SJCRH30 (cell line): ENCODE results near the gene HHLA2. TPM values are rescaled to one million over a fixed set of nuclear protein-coding genes. Genes with fewer than 3 reads are reported as not detected.

Experiments used
- DNase-seq, 2 experiments: peaks; one replicate each; pipeline ENCODE4 v3.0.0-alpha.2; 2015 to 2020
- H3K27ac ChIP-seq: fragments of 250-450 bp; sonication (Bioruptor Pico); 2 replicates; pipeline ENCODE4 v1.5.1; 2020; ENCODE audit warnings: mild to moderate bottlenecking, moderate library complexity
- H3K27me3 ChIP-seq: fragments of 250-450 bp; sonication (Bioruptor Pico); 2 replicates; pipeline ENCODE4 v1.5.1; 2020; ENCODE audit warnings: mild to moderate bottlenecking, moderate library complexity
- H3K36me3 ChIP-seq: fragments of 250-450 bp; sonication (Bioruptor Pico); 2 replicates; pipeline ENCODE4 v1.5.1; 2020; ENCODE audit warnings: mild to moderate bottlenecking, moderate library complexity
- H3K4me1 ChIP-seq: fragments of 250-450 bp; sonication (Bioruptor Pico); 2 replicates; pipeline ENCODE4 v1.5.1; 2020; ENCODE audit warnings: mild to moderate bottlenecking, moderate library complexity
- H3K4me3 ChIP-seq: fragments of 250-450 bp; sonication (Bioruptor Pico); 2 replicates; pipeline ENCODE4 v1.5.1; 2020; ENCODE audit warnings: mild to moderate bottlenecking, moderate library complexity
- H3K9me3 ChIP-seq: fragments of 250-450 bp; sonication (Bioruptor Pico); replicated peaks from 2 replicates; pipeline ENCODE4 v1.5.1; 2020; ENCODE audit warnings: mild to moderate bottlenecking, moderate library complexity
- total RNA-seq: library from RNA; depleted of rRNA; stranded (reverse); fragments of >200 nt; shearing (Covaris generic); gene quantifications from 2 replicates; pipeline ENCODE4 v1.2.3, GENCODE V29; 2014; rRNA removed

Gene HHLA2
- total RNA-seq, 1 experiment from 2014 or later: not detected

DNA sequence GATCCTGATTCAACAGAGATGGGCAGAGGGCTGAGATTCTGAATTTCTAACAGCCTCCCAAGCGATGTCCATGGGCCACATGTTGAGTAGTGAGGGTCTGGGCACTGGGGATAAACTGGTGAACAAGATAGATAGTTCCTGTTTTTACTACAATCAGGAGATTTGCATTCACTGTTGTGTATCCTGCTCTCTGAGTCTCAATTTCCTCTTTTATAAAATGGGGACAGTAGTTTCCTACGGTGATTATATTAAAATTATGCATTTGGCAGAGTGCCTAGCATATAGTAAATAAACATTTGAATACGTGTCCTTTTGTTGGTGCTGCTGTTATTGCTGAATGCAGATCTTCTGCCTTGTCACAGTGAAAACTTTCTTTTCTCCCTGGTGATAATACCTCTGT is 111.5 kb downstream of the HHLA2 start:
- DNase-seq: no peak
- H3K36me3 ChIP-seq: no peaks in the 10 kb centered on the region
- H3K27ac ChIP-seq: no peak overlapping the region
- no peaks in the 10 kb centered on the region for H3K9me3 ChIP-seq
- H3K4me1 ChIP-seq: no peaks in the 10 kb centered on the region
- no peak overlapping the region for H3K4me3 ChIP-seq
- H3K27me3 ChIP-seq: no peaks in the 10 kb centered on the region

DNA sequence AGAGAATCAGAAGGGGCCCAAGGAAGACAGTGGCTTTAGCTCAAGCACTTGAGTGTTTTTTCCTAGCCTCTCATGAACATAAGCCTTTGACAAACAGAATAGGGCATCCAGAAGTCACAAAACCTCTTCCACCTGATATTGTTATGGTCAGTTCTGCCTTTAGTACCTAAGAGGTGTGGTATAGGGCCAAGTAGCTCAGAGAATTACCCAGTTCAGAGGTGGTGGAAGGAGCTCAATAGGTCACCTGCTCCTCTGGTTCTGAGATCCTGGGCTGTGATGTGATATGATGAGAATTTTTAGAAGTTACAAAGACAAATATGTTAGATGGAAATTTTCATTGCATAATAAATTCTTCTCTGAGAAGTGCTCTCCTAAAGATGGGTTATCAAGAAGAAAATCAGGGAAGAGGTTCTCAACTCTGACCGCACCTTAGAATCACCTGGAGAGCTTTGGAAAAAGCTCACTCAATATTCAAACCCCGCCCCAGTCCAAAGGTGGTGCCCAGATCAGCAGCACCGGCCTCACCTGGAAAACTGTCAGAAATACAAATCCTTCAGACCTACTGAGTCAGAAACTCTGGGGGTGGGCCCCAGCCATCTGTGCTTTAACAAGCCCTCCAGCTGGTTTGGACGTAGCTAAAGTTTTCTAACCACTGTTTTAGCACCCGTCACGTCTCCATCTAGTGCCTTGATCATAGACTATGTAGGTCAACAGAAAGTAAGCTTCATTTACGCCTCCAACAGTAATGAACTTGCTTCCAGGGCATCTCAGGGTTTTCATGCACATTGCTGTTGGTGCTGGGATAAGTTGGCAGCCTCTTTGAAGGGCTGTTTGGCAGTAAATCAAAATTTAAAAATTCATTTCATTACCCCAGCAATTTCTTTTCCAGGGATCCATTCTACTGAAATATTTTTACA is 112.8 kb downstream of the HHLA2 start:
- no peak overlapping the region for H3K27ac ChIP-seq
- no peaks in the 10 kb centered on the region for H3K9me3 ChIP-seq
- H3K4me3 ChIP-seq: no peak overlapping the region
- H3K27me3 ChIP-seq: no peaks in the 10 kb centered on the region
- no peaks in the 10 kb centered on the region for H3K4me1 ChIP-seq
- no peak for DNase-seq
- H3K36me3 ChIP-seq: no peaks in the 10 kb centered on the region

DNA sequence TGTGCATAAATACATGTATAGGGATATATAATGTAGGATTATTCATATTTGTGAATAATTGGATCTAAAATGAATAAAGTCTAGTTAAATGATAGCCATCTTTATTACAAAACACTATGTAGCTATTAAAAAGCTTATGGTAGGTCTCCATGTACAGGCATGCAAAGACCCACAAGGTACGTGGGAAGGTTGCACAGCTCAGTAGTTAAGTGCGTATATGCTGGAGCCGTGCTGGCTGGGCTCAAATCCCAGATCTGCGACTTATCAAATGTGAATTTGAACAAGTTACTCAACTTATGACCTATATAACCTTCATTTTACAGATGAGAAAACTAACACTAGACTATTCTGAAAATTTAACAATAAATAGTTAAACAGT is 113.4 kb downstream of the HHLA2 start:
- Histone ChIP-seq H3K27me3 (no peaks in the 10 kb centered on the region), H3K36me3 (no peaks in the 10 kb centered on the region), H3K4me1 (no peaks in the 10 kb centered on the region), H3K27ac (no peak overlapping the region), H3K4me3 (no peak overlapping the region), H3K9me3 (no peaks in the 10 kb centered on the region)
- no peak for DNase-seq

DNA sequence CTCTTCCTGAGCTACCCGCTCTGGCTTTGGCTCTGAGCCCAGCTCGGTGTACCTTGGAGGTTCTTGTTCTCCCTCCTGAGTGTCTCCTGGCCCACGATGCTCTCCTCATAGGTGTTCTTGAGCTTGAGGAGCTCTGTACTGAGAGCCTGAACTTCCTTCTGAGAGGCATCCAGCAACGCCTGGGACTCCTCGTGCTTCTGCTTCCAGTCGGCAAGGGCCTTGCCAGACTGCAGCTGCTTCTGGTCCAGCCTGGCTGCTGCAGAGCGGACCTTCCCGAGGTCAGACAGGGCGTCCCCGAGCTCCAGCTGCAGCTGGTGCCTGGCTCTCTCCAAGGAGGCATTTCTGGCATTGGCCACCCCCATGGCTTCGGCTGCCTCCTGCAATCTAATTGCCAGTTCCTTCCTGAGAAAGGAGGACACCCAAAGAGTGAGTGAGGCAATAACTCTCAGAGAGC is 114.2 kb downstream of the HHLA2 start:
- no peak overlapping the region for H3K4me3 ChIP-seq
- no peaks in the 10 kb centered on the region for H3K9me3 ChIP-seq
- H3K27me3 ChIP-seq: no peaks in the 10 kb centered on the region
- H3K36me3 ChIP-seq: no peaks in the 10 kb centered on the region
- H3K27ac ChIP-seq: no peak overlapping the region
- H3K4me1 ChIP-seq: no peaks in the 10 kb centered on the region
- no peak for DNase-seq

DNA sequence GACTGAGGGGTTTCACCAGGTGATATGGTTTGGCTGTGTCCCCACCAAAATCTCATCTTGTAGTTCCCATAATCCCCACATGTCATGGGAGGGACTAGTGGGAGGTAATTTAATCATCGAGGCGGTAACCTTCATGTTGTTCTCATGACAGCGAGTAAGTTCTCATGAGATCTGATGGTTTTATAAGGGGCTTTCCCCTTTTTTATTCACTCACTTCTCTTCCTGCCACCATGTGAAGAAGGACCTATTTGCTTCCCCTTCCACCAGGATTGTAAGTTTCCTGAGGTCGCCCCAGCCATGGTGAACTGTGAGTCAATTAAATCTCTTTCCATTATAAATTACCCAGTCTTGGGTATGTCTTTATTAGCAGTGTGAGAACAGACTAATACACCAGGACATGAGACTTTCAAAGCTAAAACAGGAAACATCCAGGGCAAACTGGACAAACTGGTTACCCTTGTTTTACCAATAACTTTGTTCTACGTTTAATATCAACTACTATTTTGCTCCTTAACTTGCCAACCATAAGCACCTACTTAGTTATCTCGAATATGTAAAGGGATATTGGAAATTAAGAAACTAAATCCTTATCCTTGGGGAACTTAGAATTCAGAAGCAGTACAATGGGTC is 115.9 kb downstream of the HHLA2 start:
- Histone ChIP-seq H3K36me3 (no peaks in the 10 kb centered on the region), H3K27me3 (no peaks in the 10 kb centered on the region), H3K4me3 (no peak overlapping the region), H3K27ac (no peak overlapping the region), H3K4me1 (no peaks in the 10 kb centered on the region), H3K9me3 (no peaks in the 10 kb centered on the region)
- no peak for DNase-seq

DNA sequence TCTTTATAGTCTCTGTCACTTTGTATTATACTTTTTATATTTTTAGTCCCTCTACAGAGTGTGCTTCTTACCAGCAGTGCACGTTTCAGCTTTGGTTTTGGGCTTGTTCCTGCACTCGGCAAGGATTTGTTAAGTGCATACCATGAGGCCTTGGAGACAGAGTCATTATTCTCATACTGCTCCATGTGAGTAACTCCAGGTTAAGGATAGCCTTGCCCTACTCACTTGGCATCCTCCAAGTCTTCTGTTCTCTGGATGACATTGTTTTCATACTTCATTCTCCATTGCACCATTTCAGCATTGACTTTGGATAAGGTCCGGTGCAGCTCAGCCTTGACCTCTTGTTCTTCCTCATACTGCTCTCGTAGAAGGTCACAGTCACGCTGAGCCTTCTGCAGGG is 117.7 kb downstream of the HHLA2 start:
- Histone ChIP-seq H3K27ac (no peak overlapping the region), H3K4me3 (no peak overlapping the region), H3K27me3 (no peaks in the 10 kb centered on the region), H3K4me1 (no peaks in the 10 kb centered on the region), H3K9me3 (no peaks in the 10 kb centered on the region), H3K36me3 (no peaks in the 10 kb centered on the region)
- DNase-seq: no peak

DNA sequence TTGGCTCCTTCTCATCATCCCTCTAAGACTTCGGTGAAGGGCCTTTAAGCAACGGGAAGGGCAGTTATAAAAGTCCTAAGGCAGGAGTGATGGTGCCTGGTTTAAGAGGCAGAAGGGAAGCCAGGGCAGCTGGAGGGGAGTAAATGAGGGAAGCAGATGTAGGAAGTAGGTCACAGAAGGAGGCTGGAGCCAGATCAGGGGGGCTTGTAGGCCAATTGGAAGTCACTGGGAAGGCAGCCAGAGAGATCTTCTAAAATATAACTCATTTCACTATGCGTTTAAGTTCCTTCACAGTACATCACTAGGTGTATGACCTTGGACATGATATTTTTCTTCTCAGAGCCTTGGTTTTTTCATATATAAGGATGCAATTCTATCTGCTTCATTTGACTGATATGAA is 119.3 kb downstream of the HHLA2 start:
- DNase-seq: no peak
- Histone ChIP-seq H3K4me3 (no peak overlapping the region), H3K36me3 (no peaks in the 10 kb centered on the region), H3K4me1 (no peaks in the 10 kb centered on the region), H3K27ac (no peak overlapping the region), H3K9me3 (no peaks in the 10 kb centered on the region), H3K27me3 (no peaks in the 10 kb centered on the region)

DNA sequence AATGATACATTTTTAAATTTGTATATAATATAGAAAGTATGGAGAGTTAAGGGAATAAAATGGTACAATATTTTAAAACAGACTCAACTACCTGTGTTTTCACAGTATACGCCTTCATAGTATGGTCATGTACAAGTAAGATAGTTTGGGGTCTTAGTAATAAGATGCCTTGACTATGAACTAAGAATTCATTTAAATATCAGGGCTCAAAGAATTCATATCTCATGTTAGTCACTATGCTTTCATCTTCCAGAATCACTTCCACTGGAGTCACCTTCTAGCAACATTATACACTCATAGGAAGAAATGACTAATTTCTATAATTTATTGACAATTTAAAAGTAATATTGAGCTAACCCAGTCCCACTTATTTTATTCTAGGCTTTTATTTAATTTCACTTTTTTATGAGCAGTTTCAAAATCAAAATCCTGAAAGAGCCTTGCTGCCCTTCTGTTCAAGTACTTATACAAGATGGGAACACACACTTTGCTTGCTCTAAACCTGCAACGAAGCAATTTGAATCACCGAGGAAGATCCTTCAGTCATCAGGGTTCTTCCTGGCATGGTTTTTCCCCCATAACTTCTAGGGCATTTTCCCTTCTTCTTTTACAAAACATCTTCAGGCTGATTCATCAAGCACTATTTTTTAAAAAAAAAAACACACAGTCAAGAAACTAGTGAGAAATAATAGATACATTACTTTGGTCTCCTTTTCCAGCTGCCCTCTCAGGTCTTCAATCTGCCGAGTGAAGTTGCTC is 119.9 kb downstream of the HHLA2 start:
- H3K27ac ChIP-seq: no peak overlapping the region

DNA sequence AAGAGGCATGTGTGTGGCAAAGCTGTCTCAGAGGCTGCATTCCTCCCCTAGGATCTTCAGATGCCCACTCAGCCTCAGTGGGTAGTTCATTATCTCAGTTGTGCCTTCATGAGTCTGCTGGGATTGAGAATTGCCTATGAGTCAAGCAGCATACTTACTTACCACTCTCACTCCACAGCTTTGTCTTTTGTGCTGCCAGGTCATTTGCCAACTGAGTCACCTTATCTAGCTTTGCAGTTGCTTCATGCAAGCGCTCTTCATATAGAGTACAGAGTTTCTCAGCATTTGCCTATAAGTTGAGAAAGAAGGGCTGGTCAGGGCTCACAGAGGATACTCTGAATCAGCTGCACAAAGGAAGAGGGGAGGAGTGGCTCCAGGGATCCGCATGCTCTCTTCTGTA is 124.6 kb downstream of the HHLA2 start:
- Histone ChIP-seq H3K36me3 (no peaks in the 10 kb centered on the region), H3K27ac (no peak overlapping the region), H3K4me3 (no peak overlapping the region), H3K27me3 (no peaks in the 10 kb centered on the region), H3K4me1 (no peaks in the 10 kb centered on the region), H3K9me3 (no peaks in the 10 kb centered on the region)
- DNase-seq: no peak

More for the DNA sequence above, 119.9 kb downstream of the HHLA2 start:
- no peaks in the 10 kb centered on the region for H3K27me3 ChIP-seq
- H3K4me3 ChIP-seq: no peak overlapping the region
- H3K9me3 ChIP-seq: no peaks in the 10 kb centered on the region
- no peaks in the 10 kb centered on the region for H3K4me1 ChIP-seq
- DNase-seq: no peak
- H3K36me3 ChIP-seq: no peaks in the 10 kb centered on the region

Other genes starting within 250 kb of the HHLA2 start
- 28.6 and 30.7 TPM in 2 replicates for gene CD47, start 205.5 kb upstream of the HHLA2 start, total RNA-seq
- gene IFT57, start 74.1 kb upstream of the HHLA2 start, total RNA-seq: 25.6 and 26.8 TPM in 2 replicates
- gene MYH15, start 214.0 kb downstream of the HHLA2 start, total RNA-seq: 0.08 and 0.14 TPM in 2 replicates